ENCODE results near the gene SLIT3.

GRCh38 chr5:169054506-169054905 lies 246.4 kb downstream of the SLIT3 start:
- TF ChIP-seq CTCF (conservative IDR thresholded peaks at IDR 0.05) (no peak), EZH2 (IDR thresholded peaks at IDR 0.05; ENCODE audit: low read depth) (no peak)

Data from PC-9 (cell line).